GM23248 (cell line): ENCODE data around the gene ULBP1. TPM values are rescaled to one million over a fixed set of nuclear protein-coding genes. Genes with fewer than 3 reads are reported as not detected.
A peak's percentile ranks its signal among the peaks of the same experiment; 100 is the strongest.

Experiments used
- DNase-seq: peaks from one replicate; pipeline ENCODE4 v3.0.0-alpha.2; 2015
- H2AFZ ChIP-seq: fragments of 200-600 bp; sonication (generic); 2 replicates; pipeline ENCODE4 v1.6.1; 2016; ENCODE audit warnings: antibody characterized with exemption
- H3F3A ChIP-seq: fragments of 200-600 bp; sonication (generic); 2 replicates; pipeline ENCODE4 v1.6.1; 2016; ENCODE audit warnings: mild to moderate bottlenecking, antibody characterized with exemption, mixed run types; ENCODE audit not compliant: insufficient read depth
- H3K27ac ChIP-seq: fragments of 200-600 bp; sonication (generic); 2 replicates; pipeline ENCODE4 v1.5.1; 2016; ENCODE audit warnings: mild to moderate bottlenecking
- H3K27me3 ChIP-seq: fragments of 200-600 bp; sonication (generic); replicated peaks from 2 replicates; pipeline ENCODE4 v1.6.1; 2016; ENCODE audit warnings: mild to moderate bottlenecking; ENCODE audit not compliant: insufficient read depth
- H3K36me3 ChIP-seq: fragments of 200-600 bp; sonication (generic); 2 replicates; pipeline ENCODE4 v1.6.1; 2016; ENCODE audit warnings: low read depth, mild to moderate bottlenecking
- H3K4me1 ChIP-seq: fragments of 200-600 bp; sonication (generic); 2 replicates; pipeline ENCODE4 v1.6.1; 2016; ENCODE audit warnings: mild to moderate bottlenecking; ENCODE audit not compliant: insufficient read depth
- H3K4me2 ChIP-seq: fragments of 200-600 bp; sonication (generic); one replicate; pipeline ENCODE4 v1.6.1; 2016; ENCODE audit warnings: mild to moderate bottlenecking; ENCODE audit not compliant: unreplicated experiment
- H3K4me3 ChIP-seq: fragments of 200-600 bp; sonication (generic); 2 replicates; pipeline ENCODE4 v1.5.1; 2016; ENCODE audit warnings: mild to moderate bottlenecking
- H3K79me2 ChIP-seq: fragments of 200-600 bp; sonication (generic); 2 replicates; pipeline ENCODE4 v1.6.1; 2016; ENCODE audit warnings: mild to moderate bottlenecking; ENCODE audit not compliant: insufficient read depth
- H3K9ac ChIP-seq: fragments of 200-600 bp; sonication (generic); 2 replicates; pipeline ENCODE4 v1.6.1; 2016; ENCODE audit warnings: mild to moderate bottlenecking
- H3K9me2 ChIP-seq: fragments of 200-600 bp; sonication (generic); 2 replicates; pipeline ENCODE4 v1.6.1; 2016; ENCODE audit warnings: mixed run types, mild to moderate bottlenecking, moderate library complexity; ENCODE audit not compliant: insufficient read depth
- H3K9me3 ChIP-seq: fragments of 200-600 bp; sonication (generic); one replicate; pipeline ENCODE4 v1.6.1; 2017; ENCODE audit warnings: low read depth
- H4K20me1 ChIP-seq: fragments of 200-600 bp; sonication (generic); 2 replicates; pipeline ENCODE4 v1.6.0; 2016; ENCODE audit not compliant: insufficient read depth
- EZH2 ChIP-seq: fragments of 200-600 bp; sonication (generic); IDR thresholded peaks from 2 replicates; pipeline ENCODE4 v1.6.1; 2018; ENCODE audit warnings: antibody characterized with exemption, mild to moderate bottlenecking; ENCODE audit not compliant: insufficient read depth, poor library complexity, severe bottlenecking
- EZH2phosphoT487 ChIP-seq: fragments of 200-600 bp; sonication (generic); IDR thresholded peaks from 2 replicates; pipeline ENCODE4 v1.6.1; 2018; ENCODE audit warnings: antibody characterized with exemption, moderate library complexity, mild to moderate bottlenecking, low read depth; ENCODE audit not compliant: insufficient read depth
- WGBS, 2 experiments: methylation state at CpG; one replicate each; pipeline ENCODE4 v1.1.6; 2015 to 2017; ENCODE audit warnings: low lambda C conversion rate in 2 of 2, low coverage in 1 of 2; ENCODE audit errors: missing lambda C conversion rate in 2 of 2; 5-methylcytosine and 5-hydroxymethylcytosine counted together
- in situ Hi-C: fragments of 300-500 bp; cut with MboI; formaldehyde crosslinking; loops from 2 replicates; pipeline ENCODE4 v1.15.0; 2020
- polyA plus RNA-seq: library from polyadenylated mRNA; unstranded; fragments of >200 nt; fragmentation: Nextera tagmentation; extraction: Ambion mirVana; gene quantifications from 2 replicates; pipeline ENCODE4 v1.2.1, GENCODE V29; 2016
- total RNA-seq: library from RNA; depleted of rRNA; stranded (reverse); fragments of >200 nt; shearing (Covaris generic); gene quantifications from 2 replicates; pipeline ENCODE4 v1.2.3, GENCODE V29; 2014

ULBP1 gene
- total and polyA plus RNA-seq, 2 experiments from 2014 or later, result 6.1 to 9.1 TPM

- 55 to 61% methylated on average over 5 of the region's 5 CpGs for WGBS, 2 experiments
- Histone ChIP-seq H3K4me3 (no peak overlapping the region), H3K27me3 (no peaks in the 10 kb centered on the region), H3K4me2 (peak overlapping the region; percentile 76), H3K9me2 (no peaks in the 10 kb centered on the region), H3K27ac (no peak overlapping the region), H3K79me2 (no peaks in the 10 kb centered on the region), H4K20me1 (no peaks in the 10 kb centered on the region), H3K36me3 (no peaks in the 10 kb centered on the region), H3K9ac (no peak overlapping the region), H3K9me3 (no peaks in the 10 kb centered on the region), H2AFZ (peak overlapping the region; percentile 85; the same call in 1 of the 2 replicates), H3K4me1 (0 out of 2 replicates have a peak, but pooled peaks cover 5% of the 10 kb centered on the region), H3F3A (peaks cover 17% of the 10 kb centered on the region)
- no peak for TF ChIP-seq EZH2
- TF ChIP-seq EZH2phosphoT487, result no peak
- in situ Hi-C loops, result loop anchor here (10.0 kb wide), 1 partner anchor 75 kb away; no protein-coding TSS in a partner anchor
- DNase-seq, result no peak
These were observed 24.4 kb upstream of the ULBP1 start for GRCh38 chr6:149939356-149939648.

GRCh38 chr6:149939909-149940671 lies 23.7 kb upstream of the ULBP1 start:
- no peak overlapping the region for H3K9ac ChIP-seq
- H3F3A ChIP-seq, result peaks cover 17% of the 10 kb centered on the region
- no peaks in the 10 kb centered on the region for H4K20me1 ChIP-seq
- H3K36me3 ChIP-seq, result no peaks in the 10 kb centered on the region
- H3K9me2 ChIP-seq, result no peaks in the 10 kb centered on the region
- H3K4me3 ChIP-seq, result no peak overlapping the region
- no peak overlapping the region for H2AFZ ChIP-seq
- no peaks in the 10 kb centered on the region for H3K79me2 ChIP-seq
- no peaks in the 10 kb centered on the region for H3K9me3 ChIP-seq
- TF ChIP-seq EZH2, result no peak
- TF ChIP-seq EZH2phosphoT487, result no peak
- H3K27ac ChIP-seq, result no peak overlapping the region
- no peaks in the 10 kb centered on the region for H3K27me3 ChIP-seq
- no peak for DNase-seq
- H3K4me1 ChIP-seq, result 0 out of 2 replicates have a peak, but pooled peaks cover 5% of the 10 kb centered on the region
- in situ Hi-C loops, result loop anchor here (10.0 kb wide), 1 partner anchor 75 kb away; no protein-coding TSS in a partner anchor
- 24 to 35% methylated on average over 6 of the region's 6 CpGs for WGBS, 2 experiments
- H3K4me2 ChIP-seq, result no peak overlapping the region

GRCh38 chr6:149940672-149940982 lies 23.1 kb upstream of the ULBP1 start:
- DNase-seq, result no peak
- Histone ChIP-seq H3K27ac (no peak overlapping the region), H3F3A (peaks cover 17% of the 10 kb centered on the region), H4K20me1 (no peaks in the 10 kb centered on the region), H3K4me3 (no peak overlapping the region), H3K9ac (no peak overlapping the region), H3K27me3 (no peaks in the 10 kb centered on the region), H3K36me3 (no peaks in the 10 kb centered on the region), H3K9me3 (no peaks in the 10 kb centered on the region), H3K4me1 (0 out of 2 replicates have a peak, but pooled peaks cover 5% of the 10 kb centered on the region), H3K9me2 (no peaks in the 10 kb centered on the region), H3K79me2 (no peaks in the 10 kb centered on the region), H3K4me2 (no peak overlapping the region), H2AFZ (no peak overlapping the region)
- no peak for TF ChIP-seq EZH2phosphoT487
- TF ChIP-seq EZH2, result no peak
- in situ Hi-C loops, result no loop called here
- WGBS, 2 experiments, result 78 to 81% methylated on average over 6 of the region's 6 CpGs

DNA sequence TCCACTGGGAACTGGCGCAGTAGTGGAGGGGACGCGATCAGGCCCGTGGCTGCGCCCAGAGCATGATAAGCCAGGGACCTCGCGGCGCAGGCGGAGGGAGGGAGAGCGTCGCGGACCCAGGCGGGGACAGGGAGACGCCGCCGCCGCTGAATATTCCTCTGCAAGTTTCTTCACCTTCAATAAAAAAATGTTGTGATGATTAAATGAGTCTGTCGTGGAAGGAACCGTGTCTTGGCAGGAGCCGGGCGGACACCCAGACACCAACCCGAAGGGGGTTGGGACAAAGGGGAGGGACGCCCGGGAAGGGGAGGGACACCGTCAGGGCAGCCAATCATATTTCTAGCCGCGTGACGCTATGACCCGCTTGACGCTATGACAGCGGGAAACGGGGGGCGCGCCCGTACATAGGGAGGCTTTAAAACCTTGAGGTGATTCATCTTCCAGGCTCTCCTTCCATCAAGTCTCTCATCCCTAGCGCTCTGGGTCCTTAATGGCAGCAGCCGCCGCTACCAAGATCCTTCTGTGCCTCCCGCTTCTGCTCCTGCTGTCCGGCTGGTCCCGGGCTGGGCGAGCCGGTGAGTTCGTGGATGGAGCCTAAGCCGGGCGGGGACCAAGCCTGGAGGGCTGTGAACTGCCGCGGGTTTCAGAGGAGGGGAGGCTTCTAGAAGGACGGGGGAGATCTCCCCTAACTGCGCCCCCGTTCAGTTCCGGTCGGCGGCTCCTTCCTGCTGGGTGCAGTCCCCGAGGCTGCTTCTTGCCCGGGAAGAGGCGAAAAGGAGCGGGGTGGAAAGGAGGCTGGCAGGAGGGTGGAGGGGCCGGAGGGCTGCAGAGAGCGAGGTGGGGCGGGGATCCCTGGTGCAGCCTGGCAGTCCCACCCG lies 21.9 kb upstream of the ULBP1 start, which contains the start of gene ULBP2:
Gene ULBP2, plus strand, starts transcription at position 432 of the 878 bp plus-strand sequence. Its CDS starts 59 bp downstream, at position 491.
- peak within 1 kb of the TSS; percentile 92 for H2AFZ ChIP-seq
- H3K9me3 ChIP-seq, result no peaks in the 10 kb centered on the region
- peak within 1 kb of the TSS; percentile 87 for H3K4me3 ChIP-seq
- peak within 1 kb of the TSS; percentile 87 for H3K9ac ChIP-seq
- DNase-seq, result peak; percentile 99
- no peak for TF ChIP-seq EZH2phosphoT487
- no peaks in the 10 kb centered on the region for H3K27me3 ChIP-seq
- 1 to 2% methylated on average over 54 to 62 of the region's 62 CpGs for WGBS, 2 experiments
- peaks cover 9% of the 10 kb centered on the region for H3F3A ChIP-seq
- H3K36me3 ChIP-seq, result no peaks in the 10 kb centered on the region
- no peaks in the 10 kb centered on the region for H3K9me2 ChIP-seq
- in situ Hi-C loops, result no loop called here
- no peaks in the 10 kb centered on the region for H4K20me1 ChIP-seq
- H3K4me2 ChIP-seq, result peak within 1 kb of the TSS; percentile 86
- H3K79me2 ChIP-seq, result no peaks in the 10 kb centered on the region
- H3K4me1 ChIP-seq, result 0 out of 2 replicates have a peak, but pooled peaks cover 5% of the 10 kb centered on the region
- H3K27ac ChIP-seq, result peak within 1 kb of the TSS; percentile 78
